PC-9 (cell line): ENCODE data around the gene LILRA2.
"Not testable (repeated sequence)": the region's sequence is repeated elsewhere in the genome, so short reads cannot be mapped to it uniquely, and the experiment has no call there.

Experiments
- CTCF ChIP-seq: fragments of 200-600 bp; sonication (generic); conservative IDR thresholded peaks from 2 replicates; pipeline ENCODE4 v1.6.1; 2017; ENCODE audit warnings: mixed run types, antibody characterized with exemption, mild to moderate bottlenecking, moderate library complexity
- EZH2 ChIP-seq: fragments of 200-600 bp; sonication (generic); IDR thresholded peaks from 2 replicates; pipeline ENCODE4 v1.8.0; 2017; ENCODE audit warnings: antibody characterized with exemption, low read depth

GRCh38 chr19:54636081-54636480 lies 62.5 kb downstream of the LILRA2 start:
- not testable (repeated sequence) for TF ChIP-seq CTCF, EZH2
